K562 (cell line): ENCODE results near the gene RPS6KA2. TPM values are rescaled to one million over a fixed set of nuclear protein-coding genes. Genes with fewer than 3 reads are reported as not detected.

ENCODE experiments used
- E2F8 ChIP-seq: fragments of 450-650 bp; IDR thresholded peaks from 2 replicates; pipeline ENCODE4 v1.7.1; 2018; ENCODE audit warnings: mild to moderate bottlenecking, low read depth; ENCODE audit not compliant: partially characterized antibody
- JUND ChIP-seq, 2 experiments: IDR thresholded peaks; 2 replicates in 1 of 2; 3 replicates in 1 of 2; pipeline ENCODE4 v1.6.1; 2011; ENCODE audit warnings: borderline replicate concordance in 2 of 2, low read depth in 2 of 2, low read length in 2 of 2, improper control_type of control experiment in 1 of 2, missing biosample characterization in 1 of 2, missing genetic modification characterization in 1 of 2, missing genetic modification reagents in 1 of 2
- MAZ ChIP-seq, 2 experiments: fragments of 450-650 bp in 1 of 2; sonication (generic) in 1 of 2; formaldehyde crosslinking; IDR thresholded peaks in 1 of 2; conservative IDR thresholded peaks in 1 of 2; 2 replicates each; pipeline versions ENCODE4 v1.4.0 to v1.5.0; 2020; ENCODE audit warnings: mild to moderate bottlenecking in 1 of 2, missing genetic modification reagents in 1 of 2
- MCM2 ChIP-seq: fragments of 450-650 bp; IDR thresholded peaks from 2 replicates; pipeline ENCODE4 v1.6.1; 2017; ENCODE audit warnings: low read depth, mild to moderate bottlenecking
- ZBTB26 ChIP-seq: fragments of 450-650 bp; formaldehyde crosslinking; IDR thresholded peaks from 2 replicates; pipeline ENCODE4 v1.4.0; 2022; ENCODE audit warnings: missing genetic modification characterization
- ZNF217 ChIP-seq: sonication (generic); formaldehyde crosslinking; IDR thresholded peaks from 2 replicates; pipeline ENCODE4 v1.8.0; 2022; ENCODE audit warnings: mild to moderate bottlenecking, missing genetic modification reagents
- polyA plus RNA-seq, 8 experiments: library from polyadenylated mRNA; depleted of rRNA in 4 of 8; stranded (reverse) in 5 of 8; unstranded in 3 of 8; fragments of >200 nt; fragmentation: Nextera tagmentation in 2 of 8; fragmentation: Illumina TruSeq in 1 of 8; extraction: Ambion mirVana in 2 of 8; extraction: Trizol in 1 of 8; gene quantifications; 2 replicates each; pipeline versions ENCODE4 v1.2.1 to v1.2.3, GENCODE V29; 2011 to 2014; ENCODE audit warnings: inconsistent platforms in 1 of 8, missing spikeins in 1 of 8
- total RNA-seq, 7 experiments: library from RNA; depleted of rRNA in 6 of 7; stranded (reverse); fragments of >200 nt in 6 of 7; fragmentation: Illumina TruSeq in 2 of 7; extraction: Trizol in 2 of 7; gene quantifications; 2 replicates each; pipeline versions ENCODE4 v1.2.1 to v1.2.3, GENCODE V29; 2011 to 2021; ENCODE audit warnings: low replicate concordance in 1 of 7
- TF ChIP-seq, protein P1 (sequence below), 2 experiments: fragments of 450-650 bp; formaldehyde crosslinking in 1 of 2; IDR thresholded peaks; 2 replicates each; pipeline versions ENCODE4 v1.4.0 to v1.6.1; 2014 to 2020; ENCODE audit warnings: mild to moderate bottlenecking in 2 of 2, borderline replicate concordance in 1 of 2, low read depth in 1 of 2

Gene RPS6KA2
- total and polyA plus RNA-seq, 9 of the 15 experiments (the other 6 are each of a cell fraction or from before 2014, with no cell fraction given) = 0.29 to 1.00 (median 0.53) TPM

DNA sequence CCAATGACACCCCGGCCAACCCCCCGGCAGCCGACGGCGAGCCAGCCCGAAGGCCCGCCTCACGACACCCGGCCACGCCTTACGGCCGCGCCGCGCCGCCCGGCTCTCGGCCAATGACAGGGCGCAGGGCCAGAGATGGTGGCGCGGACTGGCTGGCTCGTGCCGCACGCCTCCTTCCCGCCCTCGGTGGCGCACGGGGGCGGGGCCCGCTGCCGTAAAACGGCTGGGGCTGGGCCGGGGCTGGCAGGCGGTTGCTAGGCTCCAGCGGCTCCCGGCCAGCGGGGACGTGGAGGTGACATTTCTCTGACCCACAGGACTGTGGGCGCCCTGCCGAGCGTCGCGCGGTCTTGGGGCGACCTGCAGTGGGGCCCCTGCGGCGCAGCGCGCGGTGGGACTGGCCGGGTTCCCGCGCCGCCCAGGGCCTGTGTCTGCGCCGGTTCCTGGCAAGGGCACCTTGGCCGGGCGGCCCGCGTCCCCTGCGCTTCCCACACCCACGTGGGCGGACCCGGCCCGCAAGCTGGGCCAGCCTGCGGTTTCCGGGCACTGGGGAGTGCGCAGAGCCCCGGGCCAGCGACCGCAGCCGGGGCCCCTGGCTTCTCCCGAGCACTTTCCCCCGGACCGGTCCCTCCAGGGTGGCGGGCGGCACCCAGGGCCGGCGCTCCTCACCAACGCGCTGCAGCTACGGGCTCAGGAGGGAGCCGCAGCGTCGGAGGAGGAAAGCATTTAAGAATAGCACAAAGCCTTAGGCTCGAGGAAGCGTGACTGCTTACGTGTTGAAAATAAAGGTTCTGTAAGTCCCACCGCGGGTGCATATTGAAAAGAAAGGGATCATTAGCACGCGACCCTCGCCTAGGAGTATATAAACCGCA is 243.9 kb downstream of the RPS6KA2 start, which contains the start of gene MPC1 (continued):
- TF ChIP-seq, protein P1, sequence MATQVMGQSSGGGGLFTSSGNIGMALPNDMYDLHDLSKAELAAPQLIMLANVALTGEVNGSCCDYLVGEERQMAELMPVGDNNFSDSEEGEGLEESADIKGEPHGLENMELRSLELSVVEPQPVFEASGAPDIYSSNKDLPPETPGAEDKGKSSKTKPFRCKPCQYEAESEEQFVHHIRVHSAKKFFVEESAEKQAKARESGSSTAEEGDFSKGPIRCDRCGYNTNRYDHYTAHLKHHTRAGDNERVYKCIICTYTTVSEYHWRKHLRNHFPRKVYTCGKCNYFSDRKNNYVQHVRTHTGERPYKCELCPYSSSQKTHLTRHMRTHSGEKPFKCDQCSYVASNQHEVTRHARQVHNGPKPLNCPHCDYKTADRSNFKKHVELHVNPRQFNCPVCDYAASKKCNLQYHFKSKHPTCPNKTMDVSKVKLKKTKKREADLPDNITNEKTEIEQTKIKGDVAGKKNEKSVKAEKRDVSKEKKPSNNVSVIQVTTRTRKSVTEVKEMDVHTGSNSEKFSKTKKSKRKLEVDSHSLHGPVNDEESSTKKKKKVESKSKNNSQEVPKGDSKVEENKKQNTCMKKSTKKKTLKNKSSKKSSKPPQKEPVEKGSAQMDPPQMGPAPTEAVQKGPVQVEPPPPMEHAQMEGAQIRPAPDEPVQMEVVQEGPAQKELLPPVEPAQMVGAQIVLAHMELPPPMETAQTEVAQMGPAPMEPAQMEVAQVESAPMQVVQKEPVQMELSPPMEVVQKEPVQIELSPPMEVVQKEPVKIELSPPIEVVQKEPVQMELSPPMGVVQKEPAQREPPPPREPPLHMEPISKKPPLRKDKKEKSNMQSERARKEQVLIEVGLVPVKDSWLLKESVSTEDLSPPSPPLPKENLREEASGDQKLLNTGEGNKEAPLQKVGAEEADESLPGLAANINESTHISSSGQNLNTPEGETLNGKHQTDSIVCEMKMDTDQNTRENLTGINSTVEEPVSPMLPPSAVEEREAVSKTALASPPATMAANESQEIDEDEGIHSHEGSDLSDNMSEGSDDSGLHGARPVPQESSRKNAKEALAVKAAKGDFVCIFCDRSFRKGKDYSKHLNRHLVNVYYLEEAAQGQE (IDR thresholded peaks at IDR 0.05; ENCODE audit: borderline replicate concordance) = 0 out of 2 replicates have a peak, but pooled peaks have one; percentile 36
- TF ChIP-seq, protein P1 (CRISPR knock-in tag; IDR thresholded peaks at IDR 0.05; ENCODE audit: low read depth) = peak; percentile 65; the same call in 1 of the 2 replicates
- TF ChIP-seq JUND (IDR thresholded peaks at IDR 0.05; ENCODE audit: borderline replicate concordance, low read depth, low read length) = peak; percentile 33
- no peak; the same call in 2 of the 3 replicates for TF ChIP-seq JUND (tag; IDR thresholded peaks at IDR 0.05; ENCODE audit: borderline replicate concordance, low read depth, low read length)
- TF ChIP-seq E2F8 = no peak
- no peak for TF ChIP-seq ZBTB26 (CRISPR knock-in tag)
- no peak for TF ChIP-seq ZNF217 (CRISPR knock-in tag)
- no peak for TF ChIP-seq MCM2
- peak in 1 of 2 experiments; percentile 80 for TF ChIP-seq MAZ (CRISPR knock-in tag; conservative IDR thresholded peaks at IDR 0.05 in 1 of 2, IDR thresholded peaks at IDR 0.05 in 1 of 2)
